OCI-LY3 (cell line): ENCODE data around the gene HEXIM1.

Experiments used
- CTCF ChIP-seq: fragments of 200-600, 300-600 bp; sonication (generic); IDR thresholded peaks from 2 replicates; pipeline ENCODE4 v1.5.1; 2014; ENCODE audit warnings: antibody characterized with exemption, low read length, low read depth
- EZH2phosphoT487 ChIP-seq: fragments of 200-600 bp; shearing (Covaris generic); IDR thresholded peaks from 2 replicates; pipeline ENCODE4 v1.6.1; 2018; ENCODE audit warnings: antibody characterized with exemption, mixed run types, low read depth

- TF ChIP-seq CTCF (no peak), EZH2phosphoT487 (no peak)
Measured at GRCh38 chr17:45195424-45195823, 47.1 kb downstream of the HEXIM1 start.
